ENCODE data around the gene ATP13A1.
"Not testable (repeated sequence)": the region's sequence is repeated elsewhere in the genome, so short reads cannot be mapped to it uniquely, and the experiment has no call there.

ATP13A1 gene

GRCh38 chr19:19663256-19664120 lies at the start of gene ATP13A1:
ATP13A1 (minus strand) TSS chr19:19663676; CDS start chr19:19663666, 10 bp downstream.
- peak; percentile 97 to 98 (median 98) for DNase-seq

GRCh38 chr19:19711934-19712828 lies 48.7 kb upstream of the ATP13A1 start:
- DNase-seq = no peak

GRCh38 chr19:19711306-19711933 lies 47.9 kb upstream of the ATP13A1 start:
- DNase-seq = no peak

GRCh38 chr19:19710506-19710905 lies 47.0 kb upstream of the ATP13A1 start:
- DNase-seq = no peak

GRCh38 chr19:19704836-19705235 lies 41.4 kb upstream of the ATP13A1 start:
- no peak for DNase-seq

GRCh38 chr19:19700493-19700892 lies 37.0 kb upstream of the ATP13A1 start:
- not testable (repeated sequence) for DNase-seq

GRCh38 chr19:19697589-19697988 lies 34.1 kb upstream of the ATP13A1 start:
- no peak for DNase-seq

- DNase-seq = no peak
Measured at GRCh38 chr19:19696386-19696785, 32.9 kb upstream of the ATP13A1 start.

GRCh38 chr19:19691683-19692082 lies 28.2 kb upstream of the ATP13A1 start:
- no peak for DNase-seq

- not testable (repeated sequence) for DNase-seq
Measured at GRCh38 chr19:19689023-19689422, 25.5 kb upstream of the ATP13A1 start.

- DNase-seq = no peak
Measured at GRCh38 chr19:19687090-19687489, 23.6 kb upstream of the ATP13A1 start.

GRCh38 chr19:19686580-19686979 lies 23.1 kb upstream of the ATP13A1 start:
- DNase-seq = no peak

- not testable (repeated sequence) for DNase-seq
Measured at GRCh38 chr19:19686119-19686518, 22.6 kb upstream of the ATP13A1 start.

- DNase-seq = no peak
Measured at GRCh38 chr19:19679176-19680073, 15.9 kb upstream of the ATP13A1 start.

- DNase-seq = no peak
Measured at GRCh38 chr19:19677579-19677978, 14.1 kb upstream of the ATP13A1 start.

GRCh38 chr19:19674315-19674714 lies 10.8 kb upstream of the ATP13A1 start:
- no peak for DNase-seq

- DNase-seq = no peak
Measured at GRCh38 chr19:19672816-19673215, 9.3 kb upstream of the ATP13A1 start.

GRCh38 chr19:19670070-19670551 lies 6.6 kb upstream of the ATP13A1 start:
- peak; percentile 38 to 56 (median 53) for DNase-seq

GRCh38 chr19:19668230-19669012 lies 4.9 kb upstream of the ATP13A1 start, which contains the start of gene ZNF101:
ZNF101 (plus strand) TSS chr19:19668839; CDS start chr19:19668964, 125 bp downstream.
- peak; percentile 95 to 97 (median 96) for DNase-seq

GRCh38 chr19:19665420-19665948 lies 2.0 kb upstream of the ATP13A1 start:
- DNase-seq = not testable (repeated sequence)

- peak; percentile 42 to 61 (median 44) for DNase-seq
Measured at GRCh38 chr19:19662871-19663255, 613 bp downstream of the ATP13A1 start.
